SK-N-SH treated with all-trans-retinoic acid at 6 μM for 48 hours (cell line): ENCODE measurements around the gene OR56B4.

Experiments
- ATAC-seq: fragments of 200-7000 bp; cut with Tn5 transposase; 3 replicates; pipeline ENCODE4 v1.9.1; 2020; ENCODE audit warnings: mild to moderate bottlenecking, moderate library complexity
- ARNTL ChIP-seq: fragments of 450-650 bp; formaldehyde crosslinking; IDR thresholded peaks from 2 replicates; pipeline ENCODE4 v1.5.0; 2020; ENCODE audit warnings: low read depth, mild to moderate bottlenecking, moderate library complexity, borderline replicate concordance
- BACH2 ChIP-seq: fragments of 250-450 bp; sonication (Bioruptor Pico); IDR thresholded peaks from 2 replicates; pipeline ENCODE4 v1.9.0; 2021; ENCODE audit warnings: mild to moderate bottlenecking, borderline replicate concordance
- CSDC2 ChIP-seq: fragments of 250-450 bp; sonication (Bioruptor Pico); IDR thresholded peaks from 2 replicates; pipeline ENCODE4 v1.5.0; 2020; ENCODE audit warnings: mild to moderate bottlenecking, moderate library complexity
- CSRNP3 ChIP-seq: fragments of 250-450 bp; sonication (Bioruptor Pico); IDR thresholded peaks from 2 replicates; pipeline ENCODE4 v1.5.1; 2021; ENCODE audit warnings: mild to moderate bottlenecking, moderate library complexity
- GLIS3 ChIP-seq: fragments of 250-450 bp; sonication (Bioruptor Pico); IDR thresholded peaks from 2 replicates; pipeline ENCODE4 v1.5.0; 2020; ENCODE audit warnings: mild to moderate bottlenecking, moderate library complexity
- ISL1 ChIP-seq: fragments of 250-450 bp; sonication (Bioruptor Pico); IDR thresholded peaks from 2 replicates; pipeline ENCODE4 v2.1.2; 2022; ENCODE audit warnings: mild to moderate bottlenecking, moderate library complexity
- POU6F1 ChIP-seq: fragments of 250-450 bp; sonication (Bioruptor Pico); IDR thresholded peaks from 2 replicates; pipeline ENCODE4 v1.8.0; 2021; ENCODE audit warnings: low read depth, mild to moderate bottlenecking, moderate library complexity, borderline replicate concordance
- PPARA ChIP-seq: fragments of 250-450 bp; sonication (Bioruptor Pico); IDR thresholded peaks from 2 replicates; pipeline ENCODE4 v1.5.0; 2020; ENCODE audit warnings: mild to moderate bottlenecking, borderline replicate concordance
- RARB ChIP-seq: fragments of 250-450 bp; sonication (Bioruptor Pico); IDR thresholded peaks from 2 replicates; pipeline ENCODE4 v1.8.0; 2021; ENCODE audit warnings: mild to moderate bottlenecking, moderate library complexity
- SNAI2 ChIP-seq: fragments of 250-450 bp; sonication (Bioruptor Pico); IDR thresholded peaks from 2 replicates; pipeline ENCODE4 v1.5.0; 2020; ENCODE audit warnings: mild to moderate bottlenecking, moderate library complexity
- TCF4 ChIP-seq: fragments of 250-450 bp; sonication (Bioruptor Pico); IDR thresholded peaks from 2 replicates; pipeline ENCODE4 v1.8.0; 2021; ENCODE audit warnings: mild to moderate bottlenecking, moderate library complexity, borderline replicate concordance
- TOX ChIP-seq: fragments of 250-450 bp; sonication (Bioruptor Pico); IDR thresholded peaks from 2 replicates; pipeline ENCODE4 v1.8.0; 2021; ENCODE audit warnings: mild to moderate bottlenecking, moderate library complexity, borderline replicate concordance
- ZC3H10 ChIP-seq: fragments of 250-450 bp; sonication (Bioruptor Pico); IDR thresholded peaks from 2 replicates; pipeline ENCODE4 v1.5.1; 2021; ENCODE audit warnings: mild to moderate bottlenecking, moderate library complexity
- ZFP3 ChIP-seq: fragments of 250-450 bp; sonication (Bioruptor Pico); IDR thresholded peaks from 2 replicates; pipeline ENCODE4 v1.5.0; 2020; ENCODE audit warnings: mild to moderate bottlenecking, moderate library complexity
- ZFP30 ChIP-seq: fragments of 450-650 bp; formaldehyde crosslinking; IDR thresholded peaks from 2 replicates; pipeline ENCODE4 v1.5.0; 2022; ENCODE audit warnings: mild to moderate bottlenecking, moderate library complexity
- ZNF565 ChIP-seq: fragments of 450-650 bp; formaldehyde crosslinking; conservative IDR thresholded peaks from 2 replicates; pipeline ENCODE4 v1.5.0; 2020; ENCODE audit warnings: low read depth, mild to moderate bottlenecking, moderate library complexity
- ZNF8 ChIP-seq: fragments of 450-650 bp; formaldehyde crosslinking; IDR thresholded peaks from 2 replicates; pipeline ENCODE4 v1.5.0; 2020; ENCODE audit warnings: mild to moderate bottlenecking, moderate library complexity
- TF ChIP-seq, protein P1 (sequence below): fragments of 250-450 bp; sonication (Bioruptor Pico); IDR thresholded peaks from 2 replicates; pipeline ENCODE4 v1.5.1; 2020; ENCODE audit warnings: low read depth, mild to moderate bottlenecking, moderate library complexity
- TF ChIP-seq, protein P2 (sequence below): fragments of 250-450 bp; sonication (Bioruptor Pico); IDR thresholded peaks from 2 replicates; pipeline ENCODE4 v1.5.0; 2020; ENCODE audit warnings: mild to moderate bottlenecking, moderate library complexity

OR56B4 gene

DNA sequence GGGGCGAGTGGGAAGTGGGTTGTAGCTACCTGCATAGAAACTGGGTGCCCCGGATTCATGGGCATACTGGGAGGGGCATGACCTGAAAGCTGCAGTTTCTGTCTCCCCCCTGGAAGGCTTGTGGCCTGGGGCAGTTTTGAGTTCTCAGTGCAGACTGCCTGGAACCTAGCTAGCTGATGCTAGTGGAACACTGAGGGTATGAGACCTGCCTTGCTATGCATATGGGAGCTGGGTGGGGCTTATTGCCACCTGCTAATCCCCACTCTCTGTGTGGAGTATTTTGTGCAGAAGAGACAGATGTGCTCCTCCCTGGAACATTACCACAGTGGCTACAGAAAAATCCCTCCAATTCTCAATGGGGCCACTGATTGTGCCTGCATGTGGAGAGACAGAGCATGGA lies 11.7 kb upstream of the OR56B4 start:
- TF ChIP-seq ZFP3 (CRISPR knock-in tag) = no peak
- TF ChIP-seq, protein P1, sequence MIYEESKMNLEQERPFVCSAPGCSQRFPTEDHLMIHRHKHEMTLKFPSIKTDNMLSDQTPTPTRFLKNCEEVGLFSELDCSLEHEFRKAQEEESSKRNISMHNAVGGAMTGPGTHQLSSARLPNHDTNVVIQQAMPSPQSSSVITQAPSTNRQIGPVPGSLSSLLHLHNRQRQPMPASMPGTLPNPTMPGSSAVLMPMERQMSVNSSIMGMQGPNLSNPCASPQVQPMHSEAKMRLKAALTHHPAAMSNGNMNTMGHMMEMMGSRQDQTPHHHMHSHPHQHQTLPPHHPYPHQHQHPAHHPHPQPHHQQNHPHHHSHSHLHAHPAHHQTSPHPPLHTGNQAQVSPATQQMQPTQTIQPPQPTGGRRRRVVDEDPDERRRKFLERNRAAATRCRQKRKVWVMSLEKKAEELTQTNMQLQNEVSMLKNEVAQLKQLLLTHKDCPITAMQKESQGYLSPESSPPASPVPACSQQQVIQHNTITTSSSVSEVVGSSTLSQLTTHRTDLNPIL = no peak
- TF ChIP-seq ZNF8 = no peak
- no peak for TF ChIP-seq POU6F1 (CRISPR knock-in tag)
- TF ChIP-seq CSRNP3 (CRISPR knock-in tag) = no peak
- TF ChIP-seq TOX (CRISPR knock-in tag) = no peak
- no peak for TF ChIP-seq ZFP30 (CRISPR knock-in tag)
- TF ChIP-seq SNAI2 = no peak
- no peak for TF ChIP-seq CSDC2 (CRISPR knock-in tag)
- no peak for TF ChIP-seq ISL1 (CRISPR knock-in tag)
- no peak for TF ChIP-seq GLIS3 (CRISPR knock-in tag)
- TF ChIP-seq RARB = no peak
- TF ChIP-seq PPARA (CRISPR knock-in tag) = no peak
- TF ChIP-seq, protein P2, sequence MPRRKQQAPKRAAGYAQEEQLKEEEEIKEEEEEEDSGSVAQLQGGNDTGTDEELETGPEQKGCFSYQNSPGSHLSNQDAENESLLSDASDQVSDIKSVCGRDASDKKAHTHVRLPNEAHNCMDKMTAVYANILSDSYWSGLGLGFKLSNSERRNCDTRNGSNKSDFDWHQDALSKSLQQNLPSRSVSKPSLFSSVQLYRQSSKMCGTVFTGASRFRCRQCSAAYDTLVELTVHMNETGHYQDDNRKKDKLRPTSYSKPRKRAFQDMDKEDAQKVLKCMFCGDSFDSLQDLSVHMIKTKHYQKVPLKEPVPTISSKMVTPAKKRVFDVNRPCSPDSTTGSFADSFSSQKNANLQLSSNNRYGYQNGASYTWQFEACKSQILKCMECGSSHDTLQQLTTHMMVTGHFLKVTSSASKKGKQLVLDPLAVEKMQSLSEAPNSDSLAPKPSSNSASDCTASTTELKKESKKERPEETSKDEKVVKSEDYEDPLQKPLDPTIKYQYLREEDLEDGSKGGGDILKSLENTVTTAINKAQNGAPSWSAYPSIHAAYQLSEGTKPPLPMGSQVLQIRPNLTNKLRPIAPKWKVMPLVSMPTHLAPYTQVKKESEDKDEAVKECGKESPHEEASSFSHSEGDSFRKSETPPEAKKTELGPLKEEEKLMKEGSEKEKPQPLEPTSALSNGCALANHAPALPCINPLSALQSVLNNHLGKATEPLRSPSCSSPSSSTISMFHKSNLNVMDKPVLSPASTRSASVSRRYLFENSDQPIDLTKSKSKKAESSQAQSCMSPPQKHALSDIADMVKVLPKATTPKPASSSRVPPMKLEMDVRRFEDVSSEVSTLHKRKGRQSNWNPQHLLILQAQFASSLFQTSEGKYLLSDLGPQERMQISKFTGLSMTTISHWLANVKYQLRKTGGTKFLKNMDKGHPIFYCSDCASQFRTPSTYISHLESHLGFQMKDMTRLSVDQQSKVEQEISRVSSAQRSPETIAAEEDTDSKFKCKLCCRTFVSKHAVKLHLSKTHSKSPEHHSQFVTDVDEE (CRISPR knock-in tag) = no peak
- TF ChIP-seq ARNTL (CRISPR knock-in tag) = no peak
- TF ChIP-seq ZNF565 (CRISPR knock-in tag) = no peak
- TF ChIP-seq TCF4 (CRISPR knock-in tag) = no peak
- TF ChIP-seq ZC3H10 = no peak
- no peak for ATAC-seq

GRCh38 chr11:6096417-6096816 lies 11.1 kb upstream of the OR56B4 start:
- no peak for TF ChIP-seq ZC3H10
- ATAC-seq = no peak

- TF ChIP-seq, protein P1 = no peak
- TF ChIP-seq CSRNP3 (CRISPR knock-in tag) (no peak), TCF4 (CRISPR knock-in tag) (no peak), ZNF565 (CRISPR knock-in tag) (no peak)
- no peak for ATAC-seq
Measured at GRCh38 chr11:6099577-6099976, 7.9 kb upstream of the OR56B4 start.

GRCh38 chr11:6110011-6110410 lies 2.5 kb downstream of the OR56B4 start:
- TF ChIP-seq ZFP3 (CRISPR knock-in tag) (no peak), BACH2 (CRISPR knock-in tag) (no peak), ZFP30 (CRISPR knock-in tag) (no peak), ZNF565 (CRISPR knock-in tag) (no peak), SNAI2 (no peak), ISL1 (CRISPR knock-in tag) (no peak)
- TF ChIP-seq, protein P1 = no peak
- ATAC-seq = no peak
